NCI-H146 treated with DMSO at 0.1 percent for 48 hours (cell line): Measurements from ENCODE around the gene DDHD1.

Experiments used
- DNase-seq: peaks from one replicate; lab custom pipeline; 2025; ENCODE audit not compliant: unreplicated experiment; lab: John Stamatoyannopoulos, UW

The DDHD1 gene

DNA sequence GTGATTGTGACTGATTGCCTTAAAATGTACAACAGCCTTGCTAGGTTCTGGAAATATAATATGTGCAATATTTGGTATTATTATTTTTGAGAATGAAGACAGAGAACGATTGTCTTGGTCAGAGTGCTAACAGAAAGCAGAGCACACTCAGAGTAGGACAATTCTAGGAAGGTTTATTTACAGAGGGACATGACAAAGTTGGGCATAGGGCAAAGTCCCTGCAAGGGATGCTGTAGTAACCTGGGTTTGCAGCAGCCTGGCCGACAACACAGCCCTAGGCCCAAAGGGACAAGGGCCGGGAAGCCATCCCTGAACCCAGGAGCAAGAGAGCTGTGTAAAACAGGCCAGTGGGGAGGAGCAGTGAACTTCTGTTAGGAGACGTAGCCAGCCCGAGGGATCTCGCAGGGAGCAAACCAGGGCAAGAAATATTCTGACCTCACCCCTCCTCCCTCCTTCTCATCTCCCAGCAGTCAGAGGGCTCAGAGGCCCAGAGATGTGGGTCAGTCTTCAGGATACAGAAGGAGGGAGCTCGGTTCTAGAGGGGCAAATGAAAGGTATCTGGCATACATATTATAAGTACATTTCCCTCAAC is 151.2 kb downstream of the DDHD1 start:
- DNase-seq = no peak

- DNase-seq = no peak
These were observed 154.6 kb downstream of the DDHD1 start for GRCh38 chr14:52998376-52999015.

GRCh38 chr14:52996493-52996892 is 156.6 kb downstream of the DDHD1 start:
- no peak for DNase-seq

DNA sequence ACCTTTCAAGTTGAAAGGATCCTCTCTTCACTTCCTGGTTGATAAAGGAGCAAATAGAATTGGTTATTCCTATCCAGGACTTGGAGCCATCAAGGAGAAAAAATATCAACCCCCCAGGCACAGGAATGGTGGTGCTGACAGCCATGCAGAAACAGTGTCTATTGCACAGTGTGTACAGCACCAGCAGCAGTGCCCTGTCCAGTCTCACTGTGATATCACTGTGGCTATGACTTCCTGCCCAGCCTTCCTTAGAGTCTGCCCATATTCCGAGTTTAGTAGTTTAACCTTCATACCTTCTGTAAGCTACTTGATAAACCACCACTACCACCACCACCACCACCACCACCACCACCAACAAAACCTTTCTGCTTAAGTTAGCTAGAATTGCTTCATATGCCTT is 157.1 kb downstream of the DDHD1 start:
- no peak for DNase-seq

- no peak for DNase-seq
These were observed 160.8 kb downstream of the DDHD1 start for GRCh38 chr14:52992236-52992870.

GRCh38 chr14:52988139-52988538 is 165.0 kb downstream of the DDHD1 start:
- DNase-seq = no peak

DNA sequence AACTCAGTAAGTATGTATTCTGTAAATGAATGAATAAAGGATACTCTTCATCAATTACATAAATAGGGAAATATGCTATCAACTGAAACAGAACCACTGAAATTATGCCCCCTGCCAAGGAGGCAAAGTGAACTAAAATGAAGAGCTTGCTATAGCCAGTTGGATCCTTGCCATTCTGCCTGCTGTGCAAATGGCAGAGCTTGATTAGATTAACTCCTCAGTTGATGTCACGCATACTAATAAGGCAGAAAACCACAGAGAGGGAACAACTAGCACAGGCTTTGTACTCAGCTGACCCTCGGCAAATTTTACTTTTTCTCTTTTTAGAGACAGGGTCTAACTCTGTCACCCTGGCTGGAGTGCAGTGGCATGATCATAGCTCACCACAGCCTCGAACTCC is 165.6 kb downstream of the DDHD1 start:
- no peak for DNase-seq

DNA sequence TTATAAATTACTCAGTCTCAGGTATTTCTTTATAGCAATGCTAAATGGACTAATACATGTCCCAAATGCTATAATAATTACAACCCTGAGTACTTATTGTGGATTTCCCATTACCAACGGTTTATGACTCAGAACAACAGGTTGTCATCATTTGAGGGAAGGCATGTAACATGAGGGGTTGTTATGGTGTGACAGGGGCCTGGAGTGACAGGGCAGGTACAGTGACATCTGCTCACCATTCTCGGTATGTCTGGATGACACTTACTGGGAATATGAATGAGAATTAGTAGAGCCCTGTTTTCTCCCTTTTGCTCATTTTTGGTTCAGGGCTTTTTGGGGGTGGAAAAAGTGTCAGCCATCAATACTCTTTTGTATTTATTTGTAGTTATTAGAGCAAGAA is 166.1 kb downstream of the DDHD1 start:
- no peak for DNase-seq
